ENCODE measurements around the gene PITPNM1.
A peak's percentile ranks its signal among the peaks of the same experiment; 100 is the strongest.
"Not testable (repeated sequence)": the region's sequence is repeated elsewhere in the genome, so short reads cannot be mapped to it uniquely, and the experiment has no call there.

PITPNM1 gene

GRCh38 chr11:67504950-67505581 lies at the start of gene PITPNM1:
Gene PITPNM1, minus strand, starts transcription at chr11:67505363. Its CDS starts 1,183 bp downstream, at chr11:67504180.
- no peak for TF ChIP-seq POU6F1 (CRISPR knock-in tag; IDR thresholded peaks at IDR 0.05; ENCODE audit: borderline replicate concordance, low read depth)
- no peak for TF ChIP-seq CSRNP3 (CRISPR knock-in tag; IDR thresholded peaks at IDR 0.05)
- no peak for TF ChIP-seq ARNTL (CRISPR knock-in tag; IDR thresholded peaks at IDR 0.05; ENCODE audit: borderline replicate concordance, low read depth)
- no peak for TF ChIP-seq ESRRG (CRISPR knock-in tag; IDR thresholded peaks at IDR 0.05)
- ATAC-seq = peak; percentile 7

GRCh38 chr11:67551697-67552096 lies 46.5 kb upstream of the PITPNM1 start:
- not testable (repeated sequence) for ATAC-seq

- ATAC-seq = no peak
- TF ChIP-seq ZFP30 (CRISPR knock-in tag; IDR thresholded peaks at IDR 0.05) = no peak
- TF ChIP-seq ZC3H10 (CRISPR knock-in tag; IDR thresholded peaks at IDR 0.05) = no peak
- no peak for TF ChIP-seq SNAI2 (CRISPR knock-in tag; IDR thresholded peaks at IDR 0.05)
- TF ChIP-seq BACH2 (CRISPR knock-in tag; IDR thresholded peaks at IDR 0.05; ENCODE audit: borderline replicate concordance) = no peak
- TF ChIP-seq RARB (CRISPR knock-in tag; IDR thresholded peaks at IDR 0.05) = no peak
- TF ChIP-seq ISL1 (CRISPR knock-in tag; IDR thresholded peaks at IDR 0.05) = no peak
- no peak for TF ChIP-seq CSDC2 (CRISPR knock-in tag; IDR thresholded peaks at IDR 0.05)
- TF ChIP-seq GLIS3 (CRISPR knock-in tag; IDR thresholded peaks at IDR 0.05) = no peak
- no peak for TF ChIP-seq ZNF8 (CRISPR knock-in tag; IDR thresholded peaks at IDR 0.05)
- no peak for TF ChIP-seq ZNF70 (CRISPR knock-in tag; IDR thresholded peaks at IDR 0.05)
- no peak for TF ChIP-seq TOX (CRISPR knock-in tag; IDR thresholded peaks at IDR 0.05; ENCODE audit: borderline replicate concordance)
- TF ChIP-seq TCF4 (CRISPR knock-in tag; IDR thresholded peaks at IDR 0.05; ENCODE audit: borderline replicate concordance) = no peak
- no peak for TF ChIP-seq OSR1 (CRISPR knock-in tag; IDR thresholded peaks at IDR 0.05)
- no peak for TF ChIP-seq CSRNP3 (CRISPR knock-in tag; IDR thresholded peaks at IDR 0.05)
- TF ChIP-seq PPARA (CRISPR knock-in tag; IDR thresholded peaks at IDR 0.05; ENCODE audit: borderline replicate concordance) = no peak
These were observed 46.0 kb upstream of the PITPNM1 start for GRCh38 chr11:67551127-67551526.

GRCh38 chr11:67548555-67549110 lies 43.5 kb upstream of the PITPNM1 start:
- ATAC-seq = no peak
- TF ChIP-seq POU6F1 (CRISPR knock-in tag; IDR thresholded peaks at IDR 0.05; ENCODE audit: borderline replicate concordance, low read depth) (no peak), OSR1 (CRISPR knock-in tag; IDR thresholded peaks at IDR 0.05) (no peak), PATZ1 (CRISPR knock-in tag; IDR thresholded peaks at IDR 0.05; ENCODE audit: borderline replicate concordance) (no peak), SNAI2 (CRISPR knock-in tag; IDR thresholded peaks at IDR 0.05) (no peak), BACH2 (CRISPR knock-in tag; IDR thresholded peaks at IDR 0.05; ENCODE audit: borderline replicate concordance) (no peak), ZC3H10 (CRISPR knock-in tag; IDR thresholded peaks at IDR 0.05) (no peak), CSDC2 (CRISPR knock-in tag; IDR thresholded peaks at IDR 0.05) (no peak), RARB (CRISPR knock-in tag; IDR thresholded peaks at IDR 0.05) (no peak), ARNTL (CRISPR knock-in tag; IDR thresholded peaks at IDR 0.05; ENCODE audit: borderline replicate concordance, low read depth) (no peak), ZNF70 (CRISPR knock-in tag; IDR thresholded peaks at IDR 0.05) (no peak)

GRCh38 chr11:67548112-67548511 lies 42.9 kb upstream of the PITPNM1 start:
- ATAC-seq = not testable (repeated sequence)
